ENCODE data around the gene YBEY. TPM values are rescaled to one million over a fixed set of nuclear protein-coding genes. Genes with fewer than 3 reads are reported as not detected.
"Not testable (repeated sequence)": the region's sequence is repeated elsewhere in the genome, so short reads cannot be mapped to it uniquely, and the experiment has no call there.

The YBEY gene, protein sequence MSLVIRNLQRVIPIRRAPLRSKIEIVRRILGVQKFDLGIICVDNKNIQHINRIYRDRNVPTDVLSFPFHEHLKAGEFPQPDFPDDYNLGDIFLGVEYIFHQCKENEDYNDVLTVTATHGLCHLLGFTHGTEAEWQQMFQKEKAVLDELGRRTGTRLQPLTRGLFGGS
- 29.0 and 52.6 TPM in 2 replicates for total RNA-seq (2014; rRNA removed; shearing (Covaris generic))

DNA sequence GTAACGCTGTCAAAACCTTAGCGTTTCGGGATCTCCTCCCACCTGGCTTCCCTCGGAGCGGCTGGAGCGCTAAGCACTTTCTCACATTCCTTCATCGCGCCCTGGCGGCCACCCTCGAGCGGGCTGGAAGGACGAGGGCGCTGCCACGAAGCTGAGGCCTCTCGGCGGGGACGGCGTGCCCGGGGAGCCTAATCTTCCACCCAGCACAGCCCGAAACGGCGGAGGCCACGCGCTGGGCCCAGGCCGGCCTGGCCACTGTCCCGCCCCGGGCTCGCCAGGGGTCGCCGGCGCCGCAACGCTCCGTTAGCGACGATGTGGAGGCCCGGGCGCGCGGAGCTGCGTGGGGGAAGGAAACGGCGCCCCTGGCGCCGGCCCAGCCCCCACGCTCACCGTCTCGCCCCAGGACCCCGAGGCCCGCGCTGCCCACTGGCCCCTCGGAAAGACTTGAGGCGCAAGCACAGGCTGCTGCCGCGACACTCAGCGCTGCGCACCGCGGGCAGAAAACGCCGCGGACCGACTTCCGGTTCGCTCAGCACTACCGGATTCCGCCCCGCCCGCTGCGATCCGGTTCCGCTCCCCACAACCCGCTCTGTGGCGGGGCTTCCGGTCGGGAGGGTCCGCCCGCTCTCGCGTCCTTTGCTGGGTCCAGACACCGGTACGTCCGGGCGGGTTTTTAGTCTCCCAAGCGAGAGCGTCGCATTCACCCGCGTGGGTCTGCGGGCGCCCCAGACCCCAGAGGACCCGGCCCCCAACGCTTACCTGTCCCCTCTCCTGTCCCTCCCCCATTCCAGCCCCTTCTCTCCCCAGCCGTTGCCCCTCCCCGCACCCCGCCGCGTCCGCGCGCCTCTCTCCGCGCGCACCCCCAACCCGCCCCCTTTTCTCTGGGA, at the start of gene YBEY:
Gene YBEY, plus strand, starts transcription at position 582 of the 887 bp plus-strand sequence. CDS start 572 bp downstream, outside the sequence.
- in situ Hi-C loops (cut with HindIII; ENCODE audit: low sequenced_read_pairs), result no loop called here
- peak; percentile 89 for DNase-seq (ENCODE audit: low spot score)

DNA sequence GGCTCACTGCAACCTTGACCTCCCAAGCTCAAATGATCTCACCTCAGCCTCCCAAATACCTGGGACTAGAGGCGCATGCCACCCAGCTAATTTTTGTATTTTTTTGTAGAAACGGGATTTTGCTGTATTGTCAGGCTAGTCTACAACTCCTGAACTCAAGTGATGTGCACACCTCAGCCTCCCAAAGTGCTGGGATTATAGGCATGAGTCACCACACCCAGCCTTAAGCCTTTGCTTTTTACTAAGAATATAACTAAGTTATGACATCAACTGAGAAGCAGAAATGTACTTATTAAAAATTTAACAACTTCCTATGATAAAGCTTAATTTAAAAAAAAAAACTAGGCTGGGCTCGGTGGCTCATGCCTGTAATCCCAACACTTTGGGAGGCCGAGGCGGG, 48.7 kb upstream of the YBEY start:
- in situ Hi-C loops (cut with HindIII; ENCODE audit: low sequenced_read_pairs), result no loop called here
- no peak for DNase-seq (ENCODE audit: low spot score)

DNA sequence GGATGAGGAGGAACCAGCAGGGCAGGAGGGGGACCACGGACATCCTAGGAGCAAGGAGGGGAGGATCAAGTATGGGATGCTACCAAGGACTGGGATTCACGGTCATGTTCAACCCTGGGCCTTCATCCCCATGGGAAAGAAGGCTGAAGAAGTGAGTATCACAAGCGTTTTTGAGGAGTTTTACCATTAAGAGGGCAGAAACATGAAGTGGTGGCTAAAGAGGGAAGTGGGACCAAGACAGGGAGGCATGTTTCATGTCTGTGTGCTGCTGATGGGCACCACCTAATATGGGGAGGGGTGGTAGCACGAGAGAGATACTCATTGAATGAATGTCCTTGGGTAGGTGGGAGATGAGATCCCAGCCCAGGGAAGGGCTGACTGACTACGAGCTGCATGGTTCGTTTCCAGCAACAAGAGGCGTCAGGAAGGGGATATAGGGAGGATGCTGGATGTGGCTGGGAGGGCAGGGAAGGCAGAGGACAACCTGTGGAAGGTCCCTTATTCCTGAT, 46.3 kb upstream of the YBEY start:
- in situ Hi-C loops (cut with HindIII; ENCODE audit: low sequenced_read_pairs), result no loop called here
- DNase-seq (ENCODE audit: low spot score), result no peak

DNA sequence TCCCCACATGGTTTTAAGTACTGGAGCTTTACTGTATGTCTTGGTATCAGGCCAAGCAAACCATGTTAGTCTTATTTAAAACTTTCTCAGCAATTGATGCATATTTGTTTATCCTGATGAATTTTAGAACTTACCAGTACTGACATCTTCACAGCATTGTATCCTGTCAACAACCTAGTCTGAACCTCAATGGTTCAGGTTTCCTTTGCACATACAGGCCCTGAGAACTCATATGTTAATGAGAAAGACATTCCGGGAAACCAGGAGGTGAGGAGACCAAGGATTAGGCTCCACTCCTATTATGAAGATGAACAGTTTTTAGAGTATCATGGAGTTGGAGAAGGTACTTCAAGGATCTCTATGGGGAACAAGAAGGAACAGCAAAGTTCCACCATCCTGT, 44.6 kb upstream of the YBEY start:
- DNase-seq (ENCODE audit: low spot score); in situ Hi-C loops (cut with HindIII; ENCODE audit: low sequenced_read_pairs): not testable (repeated sequence)

DNA sequence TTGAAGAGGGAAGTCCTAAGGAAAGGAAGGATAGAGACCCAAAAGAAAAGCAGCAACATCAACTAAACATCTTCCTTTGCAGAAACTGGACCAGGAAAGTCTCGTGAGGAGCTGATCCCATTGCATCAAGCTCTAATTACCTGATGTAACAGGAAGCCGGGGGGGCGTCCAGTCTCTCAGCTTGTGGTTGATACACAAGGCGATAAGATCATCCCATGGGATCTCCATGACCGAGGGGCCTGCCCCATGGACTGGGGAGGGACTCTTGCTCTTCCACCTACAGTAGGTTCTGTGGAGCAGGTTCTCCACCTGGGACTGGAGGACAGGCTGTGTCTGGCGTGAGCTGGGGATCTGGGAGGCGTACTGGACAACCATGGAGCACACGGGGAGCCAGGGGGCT, 42.8 kb upstream of the YBEY start:
- no peak for DNase-seq (ENCODE audit: low spot score)
- in situ Hi-C loops (cut with HindIII; ENCODE audit: low sequenced_read_pairs), result no loop called here

DNA sequence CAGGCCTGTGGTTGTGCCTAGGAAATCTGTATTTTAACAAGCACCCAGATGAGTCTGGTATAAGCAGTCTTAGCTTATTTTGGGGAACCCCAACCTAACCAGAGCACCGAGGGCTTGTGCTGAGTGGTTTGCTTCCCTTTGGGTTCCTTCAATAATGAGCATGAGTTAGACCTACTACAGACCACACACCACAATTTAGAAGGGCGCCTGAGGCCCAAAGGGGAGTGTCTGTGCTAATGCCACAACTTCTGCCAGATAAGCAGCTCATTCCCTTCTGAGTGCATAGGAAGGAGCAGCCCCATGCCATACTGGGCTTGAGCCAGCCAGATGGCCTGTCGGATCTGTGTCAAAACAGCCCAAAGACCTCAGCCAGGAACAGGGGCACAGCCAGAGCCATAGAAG, 42.2 kb upstream of the YBEY start:
- in situ Hi-C loops (cut with HindIII; ENCODE audit: low sequenced_read_pairs), result no loop called here
- DNase-seq (ENCODE audit: low spot score), result no peak

DNA sequence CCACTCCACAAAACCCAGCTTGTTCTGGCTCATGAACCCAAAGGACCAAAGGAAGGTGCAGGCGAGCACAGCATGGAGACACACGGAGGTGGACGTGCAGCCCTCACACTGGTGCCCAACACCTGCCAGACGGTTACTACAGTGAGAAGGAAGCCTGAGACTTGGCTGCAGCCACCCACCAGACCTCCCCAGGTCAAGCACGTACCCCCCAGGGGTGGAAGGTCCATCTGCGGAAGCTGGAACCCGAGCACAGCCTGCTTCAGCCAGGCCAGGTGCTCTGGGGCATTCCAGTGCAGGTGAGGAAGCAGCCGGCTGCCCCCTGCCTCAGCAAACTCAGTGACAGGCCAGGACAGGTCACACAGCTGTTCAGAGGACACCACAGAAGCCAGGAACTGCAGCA, 41.5 kb upstream of the YBEY start:
- in situ Hi-C loops (cut with HindIII; ENCODE audit: low sequenced_read_pairs), result no loop called here
- no peak for DNase-seq (ENCODE audit: low spot score)

DNA sequence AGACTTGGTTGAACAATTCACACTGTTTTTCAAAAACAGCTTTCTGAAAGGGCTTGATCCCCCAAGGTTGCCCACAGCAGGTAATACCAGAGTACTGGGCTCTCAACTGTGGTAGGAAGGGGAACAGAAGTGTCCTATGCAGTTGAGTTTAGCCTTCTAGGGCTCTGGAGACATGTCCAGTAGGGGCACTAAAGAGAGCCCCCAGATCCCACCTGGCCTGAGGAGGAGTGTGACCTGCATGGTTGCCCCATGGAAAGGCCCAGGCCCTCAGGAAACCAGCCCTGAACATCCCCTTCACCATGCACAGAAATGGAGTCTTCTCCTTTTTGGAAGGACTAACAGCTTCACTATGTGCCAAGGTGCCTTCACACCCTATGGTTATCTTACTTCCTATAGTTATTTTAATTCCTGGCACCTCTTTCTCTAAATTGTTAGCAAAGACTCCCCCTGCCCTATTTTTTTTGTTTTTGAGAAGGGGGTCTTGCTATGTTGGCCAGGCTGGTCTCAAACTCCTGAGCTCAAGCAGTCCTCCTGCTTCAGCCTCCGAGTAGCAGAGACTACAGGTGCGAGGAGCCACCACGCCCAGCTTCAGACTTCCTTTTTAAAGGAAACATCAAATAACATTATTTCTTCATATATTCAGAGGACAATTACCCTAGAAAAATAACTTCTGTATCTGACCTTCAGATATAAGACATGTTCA, 40.8 kb upstream of the YBEY start:
- in situ Hi-C loops (cut with HindIII; ENCODE audit: low sequenced_read_pairs), result no loop called here
- DNase-seq (ENCODE audit: low spot score), result no peak

DNA sequence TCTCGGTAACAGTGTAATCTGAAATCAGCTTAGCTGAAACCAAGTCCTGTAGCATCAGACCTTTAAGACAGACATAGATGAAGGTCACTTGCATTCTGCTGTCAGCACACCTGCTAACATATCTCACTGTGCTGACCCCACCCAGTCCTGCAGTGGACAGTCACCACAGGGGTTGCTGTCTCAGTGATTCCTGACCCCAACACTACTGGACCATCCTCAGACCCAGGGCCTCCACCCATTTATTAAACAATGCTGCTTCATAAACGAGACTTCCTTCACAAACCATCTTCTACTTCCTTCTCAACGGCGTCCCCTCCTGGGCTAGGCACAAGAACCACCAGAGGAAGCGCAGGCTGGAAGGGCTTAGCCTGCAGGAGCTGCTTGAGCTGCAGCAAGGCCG, 39.8 kb upstream of the YBEY start:
- no peak for DNase-seq (ENCODE audit: low spot score)
- in situ Hi-C loops (cut with HindIII; ENCODE audit: low sequenced_read_pairs), result no loop called here

DNA sequence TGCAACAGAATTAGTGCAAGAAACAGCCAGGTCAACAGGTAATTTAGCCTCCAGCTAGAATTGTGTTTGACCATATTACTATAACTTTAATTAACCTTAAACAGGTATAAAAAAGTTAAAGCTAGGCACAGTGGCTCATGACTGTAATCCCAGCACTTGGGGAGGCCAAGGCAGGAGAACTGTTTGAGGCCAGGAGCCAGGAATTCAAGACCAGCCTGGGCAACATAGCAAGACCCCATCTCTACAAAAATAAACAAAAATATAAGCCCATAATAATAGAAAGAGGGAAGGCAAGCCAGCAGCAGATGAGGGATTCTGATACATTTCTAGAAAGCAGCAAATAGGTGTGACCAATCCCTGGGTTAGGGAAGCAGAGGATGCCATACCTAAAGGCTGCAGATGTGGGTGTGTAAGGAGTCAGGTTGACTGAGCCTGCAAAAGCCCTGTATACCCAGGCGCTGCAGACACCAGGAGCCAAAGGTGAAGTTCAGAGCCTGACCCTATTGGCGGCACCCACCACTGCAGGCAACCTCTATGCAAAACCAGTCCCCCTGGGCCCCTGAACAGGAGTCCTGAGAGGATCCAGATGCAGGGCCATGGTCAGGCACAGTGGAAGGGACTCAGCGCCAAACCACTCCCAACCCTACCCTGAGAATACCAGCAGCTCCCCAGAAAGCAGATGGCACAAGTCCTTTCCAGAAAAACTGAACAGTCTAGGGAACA, 38.3 kb upstream of the YBEY start:
- in situ Hi-C loops (cut with HindIII; ENCODE audit: low sequenced_read_pairs), result no loop called here
- peak; percentile 25 for DNase-seq (ENCODE audit: low spot score)

DNA sequence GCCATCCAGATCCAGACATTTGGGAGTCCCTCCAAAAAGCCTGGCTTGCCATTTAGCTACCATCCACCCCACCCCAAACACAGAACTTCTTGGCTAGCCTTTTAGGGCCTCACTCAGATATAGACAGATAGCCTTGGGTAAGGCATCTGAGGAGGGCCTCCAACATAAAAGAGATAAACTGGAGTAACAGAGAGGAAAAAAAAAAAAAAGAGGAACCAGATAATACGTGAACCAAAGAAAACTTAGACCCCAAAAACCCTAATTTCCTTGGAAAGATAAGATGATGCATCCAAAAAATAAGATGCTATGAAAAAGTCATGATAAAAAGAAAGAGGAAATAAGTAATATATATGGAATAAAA, 37.7 kb upstream of the YBEY start:
- no peak for DNase-seq (ENCODE audit: low spot score)
- in situ Hi-C loops (cut with HindIII; ENCODE audit: low sequenced_read_pairs), result no loop called here

DNA sequence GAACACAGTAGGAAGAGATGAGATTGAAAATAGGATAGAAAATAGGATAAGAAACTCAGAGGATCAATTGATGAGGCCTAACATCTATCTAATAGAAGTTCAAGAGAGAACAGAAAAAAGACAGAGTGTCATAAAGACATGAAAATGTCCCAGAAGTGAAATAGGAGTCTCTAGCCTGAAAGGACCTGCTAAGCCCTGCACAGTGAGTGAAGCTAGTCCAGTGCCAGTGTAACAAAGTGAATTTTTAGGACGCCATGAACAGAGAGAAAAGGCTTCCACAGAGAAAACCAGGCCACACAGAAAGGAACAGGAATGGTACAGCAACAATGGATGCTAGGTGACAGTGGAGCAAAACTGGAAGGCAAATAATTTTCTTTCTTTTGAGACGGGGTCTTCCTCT, 37.3 kb upstream of the YBEY start:
- in situ Hi-C loops (cut with HindIII; ENCODE audit: low sequenced_read_pairs), result no loop called here
- no peak for DNase-seq (ENCODE audit: low spot score)

DNA sequence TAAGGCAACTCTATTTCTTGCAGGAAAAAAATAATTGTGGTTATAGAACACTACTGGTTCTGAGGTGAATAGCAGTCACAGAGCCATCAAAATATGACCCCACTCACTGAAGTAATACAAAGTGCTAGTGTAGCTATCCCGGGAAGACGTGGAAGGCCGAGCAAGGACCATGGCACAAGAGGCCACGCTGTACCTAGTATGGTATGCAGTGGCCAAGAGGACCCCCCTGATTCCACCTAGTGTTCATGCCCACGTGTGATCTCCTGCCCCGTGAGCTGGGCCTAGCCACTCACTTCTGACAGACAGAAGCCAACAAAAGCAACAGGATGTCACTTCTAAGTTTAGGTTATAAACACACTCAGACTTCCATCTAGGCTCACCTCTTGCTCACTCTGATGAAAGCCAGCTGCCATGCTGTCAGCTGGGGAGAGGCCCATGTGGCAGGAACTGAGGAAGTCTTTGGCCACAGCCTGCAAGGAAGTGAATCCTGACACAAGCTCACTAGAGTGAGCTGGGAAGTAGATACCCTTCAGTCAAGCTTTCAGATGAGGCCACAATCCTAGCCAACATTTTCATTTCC, 35.9 kb upstream of the YBEY start:
- no peak for DNase-seq (ENCODE audit: low spot score)
- in situ Hi-C loops (cut with HindIII; ENCODE audit: low sequenced_read_pairs), result no loop called here

DNA sequence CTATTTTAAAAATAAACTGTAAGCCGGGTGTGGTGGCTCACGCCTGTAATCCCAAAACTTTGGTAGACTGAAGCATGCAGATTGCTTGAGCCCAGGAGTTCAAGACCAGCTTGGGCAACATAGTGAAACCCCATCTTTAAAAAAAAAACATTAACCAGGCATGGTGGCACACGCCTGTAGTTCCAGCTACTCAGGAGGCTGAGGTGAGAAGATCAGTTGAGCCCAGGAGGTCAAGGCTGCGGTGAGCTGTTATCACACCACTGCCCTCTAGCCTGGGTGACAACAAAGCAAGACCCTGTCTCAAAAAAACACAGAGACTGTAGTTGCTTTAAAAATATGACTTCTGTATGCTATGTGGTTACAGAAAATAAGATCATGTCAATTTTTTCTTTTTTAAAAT, 33.3 kb upstream of the YBEY start:
- no peak for DNase-seq (ENCODE audit: low spot score)
- in situ Hi-C loops (cut with HindIII; ENCODE audit: low sequenced_read_pairs), result no loop called here

DNA sequence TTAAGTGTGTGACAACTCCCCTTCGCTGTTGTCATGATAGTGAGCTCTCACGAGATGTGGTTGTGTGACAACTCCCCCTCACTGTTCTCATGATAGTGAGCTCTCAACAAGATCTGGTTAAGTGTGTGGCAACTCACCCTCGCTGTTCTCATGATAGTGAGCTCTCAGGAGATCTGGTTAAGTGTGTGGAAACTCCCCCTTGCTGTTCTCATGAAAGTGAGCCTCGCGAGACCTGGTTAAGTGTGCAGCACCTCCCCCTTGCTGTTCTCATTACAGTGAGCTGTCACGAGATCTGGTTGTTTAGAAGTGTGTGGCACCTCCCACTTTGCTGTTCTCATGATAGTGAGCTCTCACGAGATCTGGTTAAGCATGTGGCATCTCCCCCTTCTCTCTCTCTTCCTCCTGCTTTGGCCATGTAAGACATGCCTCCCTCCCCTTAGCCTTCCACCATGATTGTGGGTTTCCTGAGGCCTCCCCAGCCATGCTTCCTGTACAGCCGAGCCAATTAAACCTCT, 32.5 kb upstream of the YBEY start:
- in situ Hi-C loops (cut with HindIII; ENCODE audit: low sequenced_read_pairs), result no loop called here
- DNase-seq (ENCODE audit: low spot score), result no peak

DNA sequence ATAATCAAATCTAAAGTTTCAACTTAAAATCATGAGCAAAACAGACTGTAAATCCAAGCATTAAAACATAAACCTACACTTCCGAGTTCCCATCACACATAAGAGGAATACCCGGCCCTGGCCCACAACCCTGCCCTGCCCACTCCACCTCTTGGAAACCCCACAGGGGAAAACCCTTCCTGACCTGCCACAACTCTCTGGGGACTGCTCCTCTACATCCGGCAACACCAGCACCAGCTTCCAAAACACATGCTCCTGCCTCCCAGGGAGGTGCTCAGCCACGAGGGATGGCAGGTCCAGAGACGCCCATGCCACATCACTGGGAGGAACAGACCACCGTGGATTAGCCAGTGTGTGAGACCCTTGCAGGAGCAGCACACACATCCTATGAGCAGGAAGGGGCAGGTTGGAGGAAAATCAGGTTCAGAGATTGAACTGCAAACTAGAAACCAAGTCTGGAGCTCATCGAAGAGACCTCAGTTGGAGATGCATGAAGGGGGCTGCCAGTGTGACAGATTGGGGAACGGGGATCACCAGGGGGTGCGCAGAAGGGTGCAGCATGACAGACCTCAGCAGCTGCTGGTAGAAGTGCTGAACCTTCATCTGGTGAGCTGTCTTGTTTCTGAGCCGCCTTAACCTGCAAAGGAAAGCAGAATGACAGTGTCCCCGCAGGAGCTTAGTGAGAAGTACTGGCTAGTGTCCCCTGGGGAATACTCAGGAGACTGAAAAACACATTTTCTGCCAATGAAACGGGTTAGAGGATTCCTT, 31.8 kb upstream of the YBEY start:
- DNase-seq (ENCODE audit: low spot score), result no peak
- in situ Hi-C loops (cut with HindIII; ENCODE audit: low sequenced_read_pairs), result no loop called here

DNA sequence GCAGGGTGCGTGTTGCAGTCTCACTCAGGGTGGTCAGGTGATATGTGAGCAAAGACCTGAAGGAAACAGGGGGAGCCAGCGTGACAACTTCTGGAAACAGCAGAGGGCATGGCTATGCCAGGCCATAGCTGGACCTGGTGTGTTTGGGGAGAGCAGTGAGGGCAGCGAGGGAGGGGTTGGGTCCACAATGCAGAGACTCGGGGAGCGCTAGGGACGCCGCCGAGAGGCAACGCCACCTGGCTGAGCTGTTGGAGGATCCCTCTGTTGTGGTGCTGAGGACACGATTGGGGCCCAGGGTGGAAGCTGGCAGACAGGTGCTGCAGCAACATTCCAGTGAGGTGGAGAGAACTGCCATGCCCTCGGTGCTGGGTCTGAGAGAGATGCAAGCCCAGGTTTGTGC, 31.0 kb upstream of the YBEY start:
- in situ Hi-C loops (cut with HindIII; ENCODE audit: low sequenced_read_pairs), result no loop called here

DNA sequence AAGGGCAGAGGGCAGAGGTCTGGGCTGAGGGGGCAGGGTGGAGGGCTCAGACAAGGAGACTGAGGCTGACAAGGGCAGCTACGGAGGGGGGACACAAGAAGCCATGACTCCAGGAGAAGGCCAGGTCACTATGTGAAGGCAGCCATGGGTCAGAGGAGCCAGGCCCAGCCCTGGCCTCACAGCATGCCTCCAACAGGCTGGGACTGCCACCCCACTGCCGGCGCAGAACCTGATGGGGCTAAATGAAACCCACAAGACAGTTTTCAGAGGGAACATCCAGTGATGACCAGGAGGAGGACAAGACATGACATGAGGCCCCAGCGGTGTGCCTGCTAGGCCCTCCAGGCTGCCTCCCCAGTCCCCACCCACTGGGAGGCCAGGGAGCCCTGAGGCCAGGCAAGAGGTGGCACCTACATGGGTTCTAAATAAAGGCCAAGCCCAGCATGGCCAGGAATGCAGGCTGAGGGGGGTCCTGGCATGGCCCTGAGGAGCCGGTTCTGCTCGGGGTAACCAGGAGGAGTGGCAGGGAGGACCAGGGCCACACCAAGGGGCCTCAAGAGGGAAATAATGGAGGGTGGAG, 30.3 kb upstream of the YBEY start:
- no peak for DNase-seq (ENCODE audit: low spot score)
- in situ Hi-C loops (cut with HindIII; ENCODE audit: low sequenced_read_pairs), result no loop called here

More for the DNA sequence above, 31.0 kb upstream of the YBEY start:
- no peak for DNase-seq (ENCODE audit: low spot score)
